ENCODE measurements around the gene TSC2. TPM values are rescaled to one million over a fixed set of nuclear protein-coding genes. Genes with fewer than 3 reads are reported as not detected.
A peak's percentile ranks its signal among the peaks of the same experiment; 100 is the strongest.

TSC2 gene
- total RNA-seq, 1 experiment from 2014 or later: 166 TPM

GRCh38 chr16:2089706-2090480 lies 42.1 kb downstream of the TSC2 start:
- Histone ChIP-seq H2AFZ (no peak overlapping the region), H3K27me3 (ENCODE audit: insufficient read depth, low read depth) (no peaks in the 10 kb centered on the region), H3K27ac (no peak overlapping the region), H3K4me3 (no peak overlapping the region; the same call in 1 of the 2 replicates), H3K9me3 (ENCODE audit: insufficient read depth, low read depth) (no peaks in the 10 kb centered on the region), H4K20me1 (ENCODE audit: insufficient read depth) (peaks cover 3% of the 10 kb centered on the region; the same call in 1 of the 2 replicates), H3K4me2 (peak overlapping the region; percentile 73; the same call in 1 of the 2 replicates), H3K79me2 (ENCODE audit: low read depth) (no peaks in the 10 kb centered on the region), H3F3A (ENCODE audit: insufficient read depth, low read depth) (peaks cover 13% of the 10 kb centered on the region; the same call in 1 of the 2 replicates), H3K4me1 (replicated peaks; ENCODE audit: insufficient read depth) (no peaks in the 10 kb centered on the region; the same call in 1 of the 2 replicates), H3K9me2 (ENCODE audit: insufficient read depth) (no peaks in the 10 kb centered on the region), H3K36me3 (ENCODE audit: low read depth) (no peaks in the 10 kb centered on the region)
- POLR2A ChIA-PET (ENCODE audit: unreplicated experiment): interaction anchor here (0.5 to 0.6 kb wide), 3 partner anchors 43 to 822 kb away, joined by 6 to 11 read pairs (median 11); no protein-coding TSS in a partner anchor
- CTCF ChIA-PET: interaction anchor here (0.5 to 1.0 kb wide), 5 partner anchors 46 to 865 kb away, joined by 3 to 6 read pairs (median 5); partner anchors contain the start of gene TPSG1
- DNase-seq: no peak
- BruUV-seq (replicated peaks): no TSS peak
- TF ChIP-seq CTCF (conservative IDR thresholded peaks at IDR 0.05) (no peak), EZH2 (IDR thresholded peaks at IDR 0.05; ENCODE audit: low read depth) (no peak)
- intact Hi-C loops (cut with micrococcal nuclease; ENCODE audit: unreplicated experiment): loop anchor here (2.0 to 5.0 kb wide), 3 partner anchors 57 to 132 kb away; partner anchors contain the start of genes E4F1 and RAB26

DNA sequence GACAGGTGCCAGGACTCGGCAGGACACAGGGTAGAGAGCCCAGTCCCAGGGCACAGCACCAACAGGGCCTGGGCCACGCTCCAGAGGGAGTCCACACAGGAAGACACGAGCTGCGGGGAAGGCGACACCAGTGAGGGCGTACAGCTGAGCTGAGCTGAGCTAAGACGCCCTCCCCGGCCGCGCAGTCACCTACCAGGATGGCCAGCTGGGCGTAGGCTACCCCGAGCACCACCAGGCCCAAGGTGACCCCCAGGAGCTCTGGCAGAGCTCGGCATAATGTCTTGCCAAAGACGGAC lies 42.6 kb downstream of the TSC2 start:
- no peak for TF ChIP-seq CTCF (conservative IDR thresholded peaks at IDR 0.05)
- TF ChIP-seq EZH2 (IDR thresholded peaks at IDR 0.05; ENCODE audit: low read depth): no peak
- DNase-seq: no peak
- Histone ChIP-seq H3K9me2 (ENCODE audit: insufficient read depth) (no peaks in the 10 kb centered on the region), H3K9me3 (ENCODE audit: insufficient read depth, low read depth) (no peaks in the 10 kb centered on the region), H3K79me2 (ENCODE audit: low read depth) (no peaks in the 10 kb centered on the region), H3K36me3 (ENCODE audit: low read depth) (no peaks in the 10 kb centered on the region), H2AFZ (no peak overlapping the region), H3K27me3 (ENCODE audit: insufficient read depth, low read depth) (no peaks in the 10 kb centered on the region), H3K4me3 (peak overlapping the region; percentile 45; the same call in 1 of the 2 replicates), H3K27ac (no peak overlapping the region), H3F3A (ENCODE audit: insufficient read depth, low read depth) (peaks cover 13% of the 10 kb centered on the region; the same call in 1 of the 2 replicates), H3K4me1 (replicated peaks; ENCODE audit: insufficient read depth) (no peaks in the 10 kb centered on the region; the same call in 1 of the 2 replicates), H4K20me1 (ENCODE audit: insufficient read depth) (peaks cover 3% of the 10 kb centered on the region; the same call in 1 of the 2 replicates), H3K4me2 (peak overlapping the region; percentile 73)
- no TSS peak for BruUV-seq (replicated peaks)
- intact Hi-C loops (cut with micrococcal nuclease; ENCODE audit: unreplicated experiment): loop anchor here (2.0 to 5.0 kb wide), 3 partner anchors 57 to 132 kb away; partner anchors contain the start of genes E4F1 and RAB26
- POLR2A ChIA-PET (ENCODE audit: unreplicated experiment): interaction anchor here (0.6 kb wide), 2 partner anchors 73 to 822 kb away, joined by 11 read pairs; no protein-coding TSS in a partner anchor
- CTCF ChIA-PET: interaction anchor here (0.5 to 1.1 kb wide), 7 partner anchors 47 to 865 kb away, joined by 3 to 6 read pairs (median 5); partner anchors contain the start of gene TPSG1

GRCh38 chr16:2090777-2091546 lies 43.2 kb downstream of the TSC2 start:
- no peaks in the 10 kb centered on the region for H3K9me3 ChIP-seq (ENCODE audit: insufficient read depth, low read depth)
- POLR2A ChIA-PET (ENCODE audit: unreplicated experiment): interaction anchor here (0.6 to 1.7 kb wide), 4 partner anchors 65 to 821 kb away, joined by 7 to 11 read pairs (median 9); partner anchors contain the start of gene TRAF7
- CTCF ChIA-PET: interaction anchor here (0.6 to 1.1 kb wide), 7 partner anchors 34 to 866 kb away, joined by 3 to 6 read pairs (median 5); partner anchors contain the start of gene TPSG1
- H3F3A ChIP-seq (ENCODE audit: insufficient read depth, low read depth): peaks cover 13% of the 10 kb centered on the region; the same call in 1 of the 2 replicates
- H3K27me3 ChIP-seq (ENCODE audit: insufficient read depth, low read depth): no peaks in the 10 kb centered on the region
- no peaks in the 10 kb centered on the region for H3K9me2 ChIP-seq (ENCODE audit: insufficient read depth)
- TF ChIP-seq CTCF (conservative IDR thresholded peaks at IDR 0.05) (peak; percentile 55; the same call in 1 of the 2 replicates), EZH2 (IDR thresholded peaks at IDR 0.05; ENCODE audit: low read depth) (no peak)
- BruUV-seq (replicated peaks): no TSS peak
- peaks cover 3% of the 10 kb centered on the region; the same call in 1 of the 2 replicates for H4K20me1 ChIP-seq (ENCODE audit: insufficient read depth)
- no peaks in the 10 kb centered on the region for H3K79me2 ChIP-seq (ENCODE audit: low read depth)
- intact Hi-C loops (cut with micrococcal nuclease; ENCODE audit: unreplicated experiment): loop anchor here (2.0 to 5.0 kb wide), 3 partner anchors 56 to 131 kb away; partner anchors contain the start of genes E4F1 and RAB26
- H3K4me3 ChIP-seq: peak overlapping the region; percentile 45; the same call in 1 of the 2 replicates
- no peak overlapping the region for H2AFZ ChIP-seq
- no peaks in the 10 kb centered on the region for H3K36me3 ChIP-seq (ENCODE audit: low read depth)
- H3K4me1 ChIP-seq (replicated peaks; ENCODE audit: insufficient read depth): no peaks in the 10 kb centered on the region; the same call in 1 of the 2 replicates
- peak overlapping the region; percentile 73 for H3K4me2 ChIP-seq
- H3K27ac ChIP-seq: no peak overlapping the region
- DNase-seq: peak; percentile 62 to 98
